Panc1 (cell line): ENCODE measurements around the gene SDF2L1. TPM values are rescaled to one million over a fixed set of nuclear protein-coding genes. Genes with fewer than 3 reads are reported as not detected.

Source experiments
- ATAC-seq: fragments of 200-7000 bp; cut with Tn5 transposase; 2 replicates; pipeline ENCODE4 v1.9.1; 2020; ENCODE audit warnings: mild to moderate bottlenecking, moderate library complexity
- BruUV-seq: library from RNA; stranded (reverse); fragments of 400-500 nt; replicated peaks from 2 replicates; lab custom pipeline; 2021; lab: Mats Ljungman, UMichigan
- CTCF ChIA-PET: fragments of 300-600 bp; sonication (Branson Sonifier 250); formaldehyde crosslinking; loops from one replicate; lab custom pipeline; 2022; ENCODE audit warnings: antibody characterized with exemption; lab: Charles Lee
- POLR2A ChIA-PET: fragments of 300-600 bp; sonication (Branson Sonifier 250); formaldehyde crosslinking; loops from one replicate; lab custom pipeline; 2022; ENCODE audit warnings: antibody characterized with exemption; lab: Charles Lee
- DNase-seq: peaks from one replicate; pipeline ENCODE4 v3.0.0-alpha.2; 2010; ENCODE audit warnings: low read depth, low spot score
- H3K27ac ChIP-seq: 2 replicates; pipeline ENCODE4 v1.5.1; 2011; ENCODE audit warnings: mild to moderate bottlenecking, low read length, inconsistent platforms
- H3K27me3 ChIP-seq: fragments of 200-500 bp; sonication (Bioruptor generic); 2 replicates; pipeline ENCODE4 v1.6.0; 2014; ENCODE audit warnings: low read length, inconsistent platforms; ENCODE audit not compliant: control insufficient read depth, insufficient read depth
- H3K36me3 ChIP-seq: fragments of 200-500 bp; sonication (Bioruptor generic); 2 replicates; pipeline ENCODE4 v1.5.1; 2014; ENCODE audit warnings: inconsistent platforms, mild to moderate bottlenecking, low read length, moderate library complexity; ENCODE audit not compliant: control insufficient read depth, insufficient read depth
- H3K4me1 ChIP-seq: 2 replicates; pipeline ENCODE4 v1.5.1; 2011; ENCODE audit warnings: inconsistent platforms, mild to moderate bottlenecking, low read length, moderate library complexity; ENCODE audit not compliant: control insufficient read depth, insufficient read depth
- H3K4me3 ChIP-seq, 2 experiments: 2 replicates each; pipeline ENCODE4 v1.5.1; 2011 to 2012; ENCODE audit warnings: low read depth in 2 of 2, low read length in 2 of 2, mild to moderate bottlenecking in 2 of 2, inconsistent platforms in 1 of 2, moderate library complexity in 1 of 2
- H3K9me3 ChIP-seq: fragments of 200-500 bp; sonication (Bioruptor generic); 2 replicates; pipeline ENCODE4 v1.5.1; 2014; ENCODE audit warnings: low read depth, mild to moderate bottlenecking, inconsistent platforms, low read length, moderate library complexity; ENCODE audit not compliant: control insufficient read depth, insufficient read depth
- CTCF ChIP-seq: fragments of 450-650 bp; IDR thresholded peaks from 2 replicates; pipeline ENCODE4 v1.5.1; 2017; ENCODE audit warnings: mild to moderate bottlenecking
- POLR2AphosphoS5 ChIP-seq: IDR thresholded peaks from 2 replicates; pipeline ENCODE4 v1.6.1; 2012; ENCODE audit warnings: mild to moderate bottlenecking, low read depth, low read length, moderate library complexity
- SIN3A ChIP-seq: IDR thresholded peaks from 2 replicates; pipeline ENCODE4 v1.6.1; 2012; ENCODE audit warnings: low read depth, mild to moderate bottlenecking, low read length, moderate library complexity, borderline replicate concordance; ENCODE audit not compliant: insufficient read depth
- TCF7L2 ChIP-seq: IDR thresholded peaks from 2 replicates; pipeline ENCODE4 v1.6.1; 2011; ENCODE audit warnings: mild to moderate bottlenecking, low read depth, low read length, inconsistent platforms
- in situ Hi-C: cut with HindIII; loops from 2 replicates; pipeline ENCODE4 v1.10.0; 2016; ENCODE audit warnings: low sequenced_read_pairs, low pct_unique_long_range_greater_than_20kb
- intact Hi-C: fragments of 100-400 bp; cut with micrococcal nuclease; formaldehyde crosslinking; loops from one replicate; pipeline ENCODE4 v1.10.0; 2022; ENCODE audit not compliant: unreplicated experiment
- total RNA-seq: library from RNA; stranded (reverse); gene quantifications from one replicate; pipeline ENCODE4 v1.2.1, GENCODE V29; 2021; ENCODE audit not compliant: unreplicated experiment
- TF ChIP-seq, protein P1 (sequence below), 2 experiments: IDR thresholded peaks; 2 replicates each; pipeline ENCODE4 v1.6.1; 2011 to 2012; ENCODE audit warnings: low read depth in 2 of 2, control low read depth in 1 of 2, low read length in 1 of 2, mild to moderate bottlenecking in 1 of 2, moderate library complexity in 1 of 2; ENCODE audit not compliant: insufficient read depth in 1 of 2

SDF2L1 gene
- total RNA-seq, 1 experiment from 2014 or later: 66.0 TPM

- no TSS peak for BruUV-seq
- H3K4me3 ChIP-seq: no peak overlapping the region
- peak; percentile 15; the same call in 1 of the 2 replicates for ATAC-seq
- DNase-seq: no peak
- TF ChIP-seq SIN3A: no peak
- TF ChIP-seq CTCF: peak; percentile 86
- TF ChIP-seq, protein P1, sequence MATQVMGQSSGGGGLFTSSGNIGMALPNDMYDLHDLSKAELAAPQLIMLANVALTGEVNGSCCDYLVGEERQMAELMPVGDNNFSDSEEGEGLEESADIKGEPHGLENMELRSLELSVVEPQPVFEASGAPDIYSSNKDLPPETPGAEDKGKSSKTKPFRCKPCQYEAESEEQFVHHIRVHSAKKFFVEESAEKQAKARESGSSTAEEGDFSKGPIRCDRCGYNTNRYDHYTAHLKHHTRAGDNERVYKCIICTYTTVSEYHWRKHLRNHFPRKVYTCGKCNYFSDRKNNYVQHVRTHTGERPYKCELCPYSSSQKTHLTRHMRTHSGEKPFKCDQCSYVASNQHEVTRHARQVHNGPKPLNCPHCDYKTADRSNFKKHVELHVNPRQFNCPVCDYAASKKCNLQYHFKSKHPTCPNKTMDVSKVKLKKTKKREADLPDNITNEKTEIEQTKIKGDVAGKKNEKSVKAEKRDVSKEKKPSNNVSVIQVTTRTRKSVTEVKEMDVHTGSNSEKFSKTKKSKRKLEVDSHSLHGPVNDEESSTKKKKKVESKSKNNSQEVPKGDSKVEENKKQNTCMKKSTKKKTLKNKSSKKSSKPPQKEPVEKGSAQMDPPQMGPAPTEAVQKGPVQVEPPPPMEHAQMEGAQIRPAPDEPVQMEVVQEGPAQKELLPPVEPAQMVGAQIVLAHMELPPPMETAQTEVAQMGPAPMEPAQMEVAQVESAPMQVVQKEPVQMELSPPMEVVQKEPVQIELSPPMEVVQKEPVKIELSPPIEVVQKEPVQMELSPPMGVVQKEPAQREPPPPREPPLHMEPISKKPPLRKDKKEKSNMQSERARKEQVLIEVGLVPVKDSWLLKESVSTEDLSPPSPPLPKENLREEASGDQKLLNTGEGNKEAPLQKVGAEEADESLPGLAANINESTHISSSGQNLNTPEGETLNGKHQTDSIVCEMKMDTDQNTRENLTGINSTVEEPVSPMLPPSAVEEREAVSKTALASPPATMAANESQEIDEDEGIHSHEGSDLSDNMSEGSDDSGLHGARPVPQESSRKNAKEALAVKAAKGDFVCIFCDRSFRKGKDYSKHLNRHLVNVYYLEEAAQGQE (IDR thresholded peaks at IDR 0.05; ENCODE audit: insufficient read depth in 1 of 2, low read depth in 2 of 2, low read length in 1 of 2): no peak
- TF ChIP-seq POLR2AphosphoS5: peak; percentile 73
- in situ Hi-C loops: no loop called here
- no peaks in the 10 kb centered on the region for H3K9me3 ChIP-seq
- ChIA-PET POLR2A (no interaction called here), CTCF (interaction anchor here (1.4 kb wide), 1 partner anchor 17 kb away, joined by 4 read pairs; no protein-coding TSS in a partner anchor)
- intact Hi-C loops: no loop called here
- H3K36me3 ChIP-seq: no peaks in the 10 kb centered on the region; the same call in 1 of the 2 replicates
- H3K27me3 ChIP-seq: no peaks in the 10 kb centered on the region
- peak overlapping the region; percentile 44 for H3K27ac ChIP-seq
- peaks cover 60% of the 10 kb centered on the region for H3K4me1 ChIP-seq
Measured at GRCh38 chr22:21624120-21624879, 17.8 kb upstream of the SDF2L1 start.

GRCh38 chr22:21624880-21625791 is 17.0 kb upstream of the SDF2L1 start:
- in situ Hi-C loops: no loop called here
- POLR2A ChIA-PET: no interaction called here
- Histone ChIP-seq H3K9me3 (no peaks in the 10 kb centered on the region), H3K4me3 (no peak overlapping the region), H3K4me1 (peaks cover 53% of the 10 kb centered on the region), H3K36me3 (no peaks in the 10 kb centered on the region; the same call in 1 of the 2 replicates), H3K27me3 (no peaks in the 10 kb centered on the region), H3K27ac (no peak overlapping the region)
- intact Hi-C loops: no loop called here
- no TSS peak for BruUV-seq
- TF ChIP-seq CTCF: no peak
- TF ChIP-seq POLR2AphosphoS5: no peak
- TF ChIP-seq TCF7L2: no peak
- no peak for TF ChIP-seq SIN3A
- TF ChIP-seq, protein P1 (IDR thresholded peaks at IDR 0.05; ENCODE audit: insufficient read depth in 1 of 2, low read depth in 2 of 2, low read length in 1 of 2): no peak
- CTCF ChIA-PET: interaction anchor here (1.4 kb wide), 1 partner anchor 16 kb away, joined by 4 read pairs; no protein-coding TSS in a partner anchor
- ATAC-seq (no peak), DNase-seq (no peak)
